HepG2 (cell line): ENCODE results near the gene SLC27A1.

Source experiments
- RAD51 ChIP-seq: fragments of 450-650 bp; IDR thresholded peaks from 2 replicates; pipeline ENCODE4 v1.6.1; 2016; ENCODE audit warnings: borderline replicate concordance
- TF ChIP-seq, protein P1 (sequence below): IDR thresholded peaks from 2 replicates; pipeline ENCODE4 v1.6.1; 2016; ENCODE audit warnings: missing compliant biosample characterization, missing genetic modification reagents, borderline replicate concordance
- TF ChIP-seq, protein P2 (sequence below): sonication (generic); formaldehyde crosslinking; IDR thresholded peaks from 2 replicates; pipeline ENCODE4 v1.5.1; 2020; ENCODE audit warnings: missing genetic modification reagents, mild to moderate bottlenecking, borderline replicate concordance

DNA sequence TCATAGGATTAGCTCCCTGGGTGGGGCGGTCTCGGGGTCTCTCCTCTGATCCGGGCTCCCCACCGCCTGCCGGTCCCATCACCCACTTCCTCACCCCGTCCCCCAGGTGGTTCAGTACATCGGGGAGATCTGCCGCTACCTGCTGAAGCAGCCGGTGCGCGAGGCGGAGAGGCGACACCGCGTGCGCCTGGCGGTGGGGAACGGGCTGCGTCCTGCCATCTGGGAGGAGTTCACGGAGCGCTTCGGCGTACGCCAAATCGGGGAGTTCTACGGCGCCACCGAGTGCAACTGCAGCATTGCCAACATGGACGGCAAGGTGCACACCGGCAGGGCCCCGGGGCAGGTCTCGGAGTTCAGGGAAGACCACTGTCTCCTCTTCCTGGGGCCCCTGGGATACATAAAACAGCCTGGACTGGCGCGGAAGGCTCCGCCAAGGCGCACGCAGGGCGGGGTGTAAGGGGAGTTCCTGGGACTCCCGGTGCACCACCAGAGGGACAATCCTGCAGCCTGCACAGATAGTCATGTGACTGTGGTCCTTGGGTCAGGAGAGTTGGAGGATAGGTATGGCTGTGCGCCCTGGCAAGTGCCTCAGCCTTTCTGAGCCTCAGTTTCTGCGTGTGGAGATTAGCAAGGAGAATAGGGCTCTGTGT is 26.9 kb downstream of the SLC27A1 start:
- TF ChIP-seq, protein P1, sequence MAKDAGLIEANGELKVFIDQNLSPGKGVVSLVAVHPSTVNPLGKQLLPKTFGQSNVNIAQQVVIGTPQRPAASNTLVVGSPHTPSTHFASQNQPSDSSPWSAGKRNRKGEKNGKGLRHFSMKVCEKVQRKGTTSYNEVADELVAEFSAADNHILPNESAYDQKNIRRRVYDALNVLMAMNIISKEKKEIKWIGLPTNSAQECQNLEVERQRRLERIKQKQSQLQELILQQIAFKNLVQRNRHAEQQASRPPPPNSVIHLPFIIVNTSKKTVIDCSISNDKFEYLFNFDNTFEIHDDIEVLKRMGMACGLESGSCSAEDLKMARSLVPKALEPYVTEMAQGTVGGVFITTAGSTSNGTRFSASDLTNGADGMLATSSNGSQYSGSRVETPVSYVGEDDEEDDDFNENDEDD (CRISPR knock-in tag): no peak
- TF ChIP-seq, protein P2, sequence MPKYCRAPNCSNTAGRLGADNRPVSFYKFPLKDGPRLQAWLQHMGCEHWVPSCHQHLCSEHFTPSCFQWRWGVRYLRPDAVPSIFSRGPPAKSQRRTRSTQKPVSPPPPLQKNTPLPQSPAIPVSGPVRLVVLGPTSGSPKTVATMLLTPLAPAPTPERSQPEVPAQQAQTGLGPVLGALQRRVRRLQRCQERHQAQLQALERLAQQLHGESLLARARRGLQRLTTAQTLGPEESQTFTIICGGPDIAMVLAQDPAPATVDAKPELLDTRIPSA (CRISPR knock-in tag): no peak
- no peak for TF ChIP-seq RAD51
